ENCODE data around the gene TDRD1.

TDRD1 gene

DNA sequence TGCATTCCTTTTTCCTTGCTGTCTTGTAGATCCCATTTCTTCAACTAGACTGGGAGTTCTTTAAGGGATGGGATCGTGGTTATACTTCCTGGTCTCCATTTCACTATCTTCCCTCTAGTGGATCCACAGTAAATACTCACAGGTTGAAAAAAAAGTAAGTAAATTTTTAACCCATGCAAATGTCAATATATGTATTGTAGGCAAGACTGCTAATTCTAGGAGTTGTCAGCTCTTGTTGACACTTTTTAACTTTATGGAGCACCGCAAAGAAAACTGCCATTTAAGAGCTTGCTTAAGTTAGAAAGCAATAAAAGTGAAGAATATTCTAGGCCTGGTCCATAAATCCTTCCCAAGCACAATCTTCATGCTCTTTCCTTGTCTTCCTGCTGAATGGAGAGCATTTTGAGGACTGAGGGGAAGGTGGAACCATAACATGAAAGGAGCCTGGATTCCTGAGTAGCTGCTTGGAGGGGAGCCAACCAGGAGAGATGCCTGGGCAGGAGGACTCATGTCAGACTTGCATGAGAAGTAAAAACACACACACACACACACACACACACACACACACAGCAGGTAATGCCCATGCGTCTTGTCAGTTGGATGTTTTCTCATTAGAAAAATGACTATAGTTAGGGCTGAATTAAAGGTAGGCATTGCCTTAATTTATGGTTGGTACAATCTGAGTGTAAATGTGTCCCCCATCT, 92.1 kb downstream of the TDRD1 start:
- DNase-seq = no peak

DNA sequence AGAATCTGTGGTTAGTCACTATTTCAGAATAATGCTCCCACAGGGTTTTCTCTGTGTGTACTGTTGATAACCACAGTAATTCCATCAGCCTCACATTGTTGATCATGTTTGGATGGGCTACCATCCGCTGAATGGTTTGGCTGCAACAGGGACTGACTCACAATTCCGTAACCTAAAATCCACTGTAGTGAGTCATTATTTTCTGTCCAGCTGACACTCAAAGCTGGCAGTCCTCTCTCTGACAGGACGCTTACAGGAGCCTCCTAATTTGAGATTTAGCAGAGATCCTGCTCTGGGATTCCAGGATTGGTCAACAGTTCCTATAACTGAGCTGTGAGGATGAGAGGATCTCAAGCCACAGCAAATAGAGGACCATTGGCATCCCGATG, 92.6 kb downstream of the TDRD1 start:
- no peak for DNase-seq

DNA sequence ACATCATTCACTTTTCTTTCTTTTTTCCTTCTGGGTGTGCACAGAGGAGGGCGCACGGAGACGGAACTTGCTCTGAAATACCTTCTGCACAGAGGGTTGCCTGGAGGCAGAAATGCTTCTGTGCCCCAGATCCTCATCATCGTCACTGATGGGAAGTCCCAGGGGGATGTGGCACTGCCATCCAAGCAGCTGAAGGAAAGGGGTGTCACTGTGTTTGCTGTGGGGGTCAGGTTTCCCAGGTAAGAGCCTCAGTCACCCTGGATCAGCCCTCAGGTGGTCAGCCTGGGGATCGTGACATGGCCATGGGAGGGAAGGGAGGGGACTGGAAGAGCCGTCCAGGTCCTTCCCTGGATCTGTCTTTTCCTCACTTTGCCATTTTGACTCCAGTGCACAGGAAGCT, 93.5 kb downstream of the TDRD1 start:
- DNase-seq = no peak

DNA sequence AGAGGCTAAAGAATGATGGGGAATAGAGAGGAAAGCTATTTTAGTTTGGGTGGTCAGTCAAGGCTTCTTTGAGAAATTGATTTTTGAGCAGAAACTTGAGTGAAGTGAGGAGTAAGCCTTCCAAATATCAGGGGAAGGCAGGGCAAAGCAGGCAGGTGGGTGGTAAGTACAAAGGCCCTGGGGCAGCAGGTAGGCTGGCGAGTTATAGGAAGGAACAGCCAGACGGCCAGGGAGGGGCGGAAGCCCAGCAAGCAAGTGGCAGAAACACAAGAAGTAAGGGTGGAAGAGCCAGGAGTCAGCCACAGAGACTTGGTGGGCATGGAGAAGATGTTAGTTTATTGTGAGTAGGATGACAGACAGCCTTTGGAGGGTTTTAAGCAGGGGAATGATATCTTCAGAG, 94.8 kb downstream of the TDRD1 start:
- no peak for DNase-seq

DNA sequence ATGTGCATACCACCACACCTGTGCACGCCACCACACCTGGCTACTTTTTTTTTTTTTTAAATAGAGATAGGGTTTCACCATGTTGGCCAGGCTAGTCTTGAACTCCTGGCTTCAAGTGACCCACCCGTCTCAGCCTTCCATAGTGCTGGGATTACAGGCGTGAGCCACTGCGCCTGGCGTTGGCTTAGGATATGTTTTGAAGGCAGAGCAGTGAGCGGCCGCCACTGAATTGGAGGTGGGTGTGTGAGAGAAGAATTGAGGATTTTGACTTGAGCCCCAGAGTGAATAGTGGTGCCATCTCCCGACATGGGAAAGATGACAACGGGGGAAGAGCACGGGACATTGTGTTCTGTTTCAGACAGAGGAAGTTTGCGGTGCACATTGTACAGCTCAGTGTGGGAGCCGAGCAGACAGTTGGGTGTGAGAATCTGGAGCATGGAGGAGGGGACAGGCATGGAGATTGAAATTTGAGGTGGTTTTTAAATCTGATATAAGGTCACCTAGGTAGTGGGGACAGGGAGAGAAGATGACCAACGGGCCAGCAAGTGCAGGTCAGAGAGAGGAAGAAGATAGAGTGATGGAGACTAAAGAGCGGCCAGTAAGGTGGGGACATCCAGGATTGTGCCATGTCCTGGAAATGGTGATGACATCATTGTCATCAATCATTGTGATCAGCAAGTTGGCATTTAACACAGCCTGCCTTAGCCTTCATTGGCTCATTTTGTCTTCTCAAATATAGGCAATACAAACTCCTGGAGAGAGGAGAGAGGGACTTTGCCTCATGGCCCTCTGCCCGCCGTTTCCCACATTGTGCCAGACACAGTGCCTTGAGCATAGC, 95.7 kb downstream of the TDRD1 start:
- no peak for DNase-seq

DNA sequence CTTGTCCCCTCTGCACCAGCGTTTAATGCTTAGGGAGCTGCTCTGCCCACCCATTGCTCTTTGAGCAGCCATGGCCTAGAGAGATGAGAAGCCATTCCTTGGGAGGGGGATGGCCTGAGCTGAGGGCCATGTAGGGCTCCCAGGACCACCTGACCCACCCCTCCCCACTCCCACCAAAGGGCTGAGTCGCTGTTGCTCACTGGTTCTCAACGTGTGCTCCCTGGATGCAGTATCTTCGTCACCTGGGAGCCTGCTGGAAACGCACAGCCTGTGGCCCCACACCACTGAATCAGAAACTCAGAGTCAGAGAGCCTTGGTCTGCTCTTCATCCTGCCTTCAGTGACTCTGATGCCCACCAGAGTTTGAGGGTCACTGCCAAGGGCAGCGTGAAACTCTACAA, 96.9 kb downstream of the TDRD1 start:
- DNase-seq = no peak

DNA sequence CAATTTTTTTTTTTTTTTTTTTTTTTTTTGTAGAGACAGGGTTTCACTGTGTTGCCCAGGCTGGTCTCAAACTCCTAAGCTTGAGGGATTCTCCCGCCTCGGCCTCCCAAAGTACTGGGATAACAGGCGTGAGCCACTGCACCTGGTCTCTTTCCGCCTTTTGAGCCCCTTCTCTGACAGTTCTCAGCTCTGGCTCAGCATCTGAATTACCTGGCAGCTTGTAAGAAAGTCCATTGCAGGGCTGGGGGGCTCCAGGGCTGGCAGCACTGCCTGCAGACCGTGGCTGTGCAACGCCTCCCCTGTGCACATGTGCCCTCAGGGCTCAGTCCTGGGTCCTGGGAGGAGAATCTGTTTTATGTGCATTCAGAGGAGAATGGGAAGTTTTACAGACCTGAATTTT, 97.5 kb downstream of the TDRD1 start:
- no peak for DNase-seq

DNA sequence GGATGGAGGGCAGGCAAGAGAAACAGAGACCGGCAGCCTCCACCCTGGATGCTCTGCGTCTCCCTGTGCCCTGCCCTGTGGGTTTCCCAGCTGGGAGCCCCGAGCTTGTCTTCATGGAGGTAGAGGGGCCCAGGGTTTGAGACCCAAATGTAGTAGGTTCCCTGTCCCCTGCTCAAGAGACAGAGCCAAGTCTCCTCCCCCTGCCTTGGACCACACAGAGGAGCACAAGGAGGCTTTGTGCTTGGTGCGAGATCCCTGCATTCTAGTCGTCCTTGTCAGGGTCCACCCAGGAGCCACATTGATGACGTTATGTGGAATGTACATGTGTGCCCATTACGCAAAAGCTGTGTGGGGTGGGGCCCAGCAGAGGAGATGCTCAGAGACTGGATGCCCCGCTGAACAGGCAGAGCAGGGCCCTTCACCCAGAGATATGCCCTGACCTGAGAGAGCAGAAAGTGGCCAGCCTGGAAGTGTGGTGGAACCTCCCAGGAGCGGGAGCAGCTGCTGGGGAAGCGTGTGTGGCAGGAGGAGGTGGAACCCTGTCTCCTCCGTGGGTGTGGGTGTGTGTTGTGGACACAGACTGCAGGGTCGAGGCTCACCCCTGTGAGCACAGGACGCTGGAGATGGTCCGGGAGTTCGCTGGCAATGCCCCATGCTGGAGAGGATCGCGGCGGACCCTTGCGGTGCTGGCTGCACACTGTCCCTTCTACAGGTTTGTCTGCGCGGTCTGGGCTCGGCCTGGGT, 99.2 kb downstream of the TDRD1 start:
- DNase-seq = no peak

DNA sequence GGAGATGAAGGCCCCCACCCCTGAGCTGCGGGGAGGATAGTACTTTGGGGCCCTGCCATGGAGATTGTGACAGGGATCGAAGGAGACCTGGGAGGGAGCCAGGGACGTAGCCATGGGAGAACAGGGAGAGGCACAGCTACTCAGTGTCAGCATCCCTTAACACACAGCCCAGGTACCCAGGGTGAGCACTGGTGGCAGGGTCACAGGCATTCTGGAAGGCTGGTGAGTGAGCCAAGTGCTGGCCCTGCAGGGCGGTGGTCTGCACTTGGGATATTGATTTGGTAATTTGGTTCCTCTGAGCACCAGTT, 99.7 kb downstream of the TDRD1 start:
- no peak for DNase-seq

DNA sequence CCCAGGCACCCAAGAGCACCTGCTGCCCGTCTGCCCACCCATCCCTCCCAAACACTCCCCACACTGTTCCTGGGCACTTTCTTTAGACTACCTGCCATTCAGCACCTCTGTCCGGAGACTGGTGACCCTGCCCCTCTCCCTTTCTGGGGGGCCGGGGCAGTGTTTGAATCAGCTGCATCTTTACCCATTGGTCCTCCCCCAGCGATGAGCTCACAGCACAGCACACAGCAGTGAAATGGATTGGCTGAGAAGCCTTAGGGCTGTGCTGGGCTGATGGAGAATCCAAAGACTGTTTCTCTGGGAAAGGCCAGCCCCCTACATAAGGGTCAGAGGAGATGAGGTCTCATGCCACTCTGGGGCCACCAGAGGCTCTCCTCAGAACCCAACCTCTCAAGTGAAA, 100.1 kb downstream of the TDRD1 start:
- no peak for DNase-seq

DNA sequence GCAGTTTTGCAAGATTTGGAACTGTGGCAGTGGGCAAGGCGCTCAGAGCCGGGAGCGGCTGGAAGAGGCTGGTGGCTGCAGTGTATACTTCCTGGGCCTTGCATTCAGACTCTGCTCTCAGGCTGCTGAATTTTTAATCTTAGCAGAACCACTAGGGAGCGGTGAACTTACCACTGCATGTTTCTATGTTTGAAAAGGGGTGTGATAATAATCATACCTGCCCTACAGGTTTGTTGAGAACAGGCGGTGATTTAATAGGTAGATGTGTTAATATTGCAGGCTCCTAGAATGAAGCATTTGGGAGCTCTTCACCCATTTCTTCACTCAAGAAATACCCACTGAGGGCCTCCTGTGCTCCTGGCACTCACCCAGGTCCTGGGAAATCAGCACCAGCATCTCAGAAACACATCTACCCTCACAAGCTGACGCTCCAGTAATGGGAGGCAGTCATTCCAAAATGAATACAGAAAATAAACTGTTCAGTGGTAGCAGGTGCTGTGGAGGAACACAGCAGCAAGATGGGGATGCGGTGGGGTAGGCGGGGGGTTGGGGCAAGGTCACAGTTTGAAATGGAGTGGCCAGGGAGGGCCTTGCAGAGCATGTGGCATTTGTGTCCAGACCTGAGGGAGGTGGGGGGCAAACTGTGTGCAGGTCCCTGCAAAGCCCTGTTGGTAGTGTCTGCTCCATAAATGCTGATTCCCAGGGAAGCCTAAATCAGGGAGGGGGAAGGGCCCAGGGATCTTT, 100.9 kb downstream of the TDRD1 start:
- no peak for DNase-seq

DNA sequence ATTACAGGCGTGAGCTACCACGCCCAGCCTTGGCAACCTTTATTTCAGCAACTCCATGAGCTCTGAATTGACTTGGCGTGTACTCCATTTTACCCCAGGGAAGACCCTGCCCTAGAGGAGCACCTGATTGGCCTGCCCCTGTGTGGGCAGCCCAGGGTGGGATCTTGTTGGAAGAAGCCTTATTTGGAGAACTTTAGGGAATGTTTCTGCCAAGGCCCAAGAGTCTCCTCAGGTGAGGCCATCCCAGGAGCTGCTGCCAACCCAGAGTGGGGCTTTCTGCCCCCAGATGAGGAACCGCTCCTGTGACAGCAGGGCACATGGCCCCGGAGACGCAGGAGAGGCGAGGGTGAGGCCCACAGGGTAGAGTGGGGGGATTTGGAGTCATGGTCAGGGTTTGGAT, 101.9 kb downstream of the TDRD1 start:
- DNase-seq = no peak

DNA sequence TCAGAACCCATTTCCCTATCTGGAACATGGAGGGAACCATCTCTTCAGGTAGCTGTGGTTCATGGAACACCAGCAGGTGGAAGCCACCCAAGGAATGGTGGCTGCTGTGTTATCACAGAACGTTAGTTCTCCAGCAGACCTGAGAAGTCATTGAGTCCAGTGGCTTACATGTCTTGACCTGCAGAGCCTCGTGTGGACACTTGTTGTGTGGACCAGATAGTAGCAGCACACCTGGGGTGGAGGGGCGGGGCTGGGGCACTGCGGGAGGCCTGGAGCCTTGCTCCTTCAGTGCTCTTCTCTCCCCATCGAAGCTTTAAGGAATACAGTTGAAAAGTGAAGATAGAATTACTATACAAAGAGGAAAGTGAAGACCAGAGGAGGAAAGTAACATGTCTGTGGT, 102.3 kb downstream of the TDRD1 start:
- no peak for DNase-seq

Data from activated CD4-positive, alpha-beta T cell treated with anti-CD3 and anti-CD28 coated beads for 4 hours (primary cell).